ENCODE results near the gene KIF1C.

The KIF1C gene

GRCh38 chr17:4978726-4979125 is 19.0 kb upstream of the KIF1C start:
- Histone ChIP-seq H3K4me3 (ENCODE audit: low read depth, low read length) (no peak overlapping the region), H3K36me3 (ENCODE audit: control insufficient read depth in 2 of 2, insufficient read depth in 1 of 2, low read length in 2 of 2) (peaks cover 44 to 84% of the 10 kb centered on the region in 2 experiments), H3K4me1 (ENCODE audit: control insufficient read depth, insufficient read depth, low read length) (no peaks in the 10 kb centered on the region), H3K9me3 (ENCODE audit: control insufficient read depth, insufficient read depth, low read depth, low read length) (no peaks in the 10 kb centered on the region), H3K27ac (ENCODE audit: extremely low read depth, low read depth, low read length) (no peak overlapping the region)
- POLR2A ChIA-PET, result interaction anchor here (0.8 to 2.7 kb wide), 2 partner anchors 9 to 11 kb away, joined by 3 to 9 read pairs; partner anchors contain the start of genes CAMTA2 and SPAG7
- CTCF ChIA-PET, result interaction anchor here (0.6 to 4.3 kb wide), 3 partner anchors 8 to 84 kb away, joined by 3 to 43 read pairs (median 4); no protein-coding TSS in a partner anchor
- TF ChIP-seq GLIS2 (tag by site-specific recombination; IDR thresholded peaks at IDR 0.05) (no peak), ZNF548 (tag by site-specific recombination; IDR thresholded peaks at IDR 0.05) (no peak), ZNF174 (tag by site-specific recombination; IDR thresholded peaks at IDR 0.05) (no peak), ZSCAN4 (tag by site-specific recombination; IDR thresholded peaks at IDR 0.05) (no peak), TCF7L2 (IDR thresholded peaks at IDR 0.05; ENCODE audit: borderline replicate concordance, low read depth, low read length) (no peak), ELK4 (IDR thresholded peaks at IDR 0.05; ENCODE audit: borderline replicate concordance, low read depth, low read length) (no peak), ZNF10 (tag by site-specific recombination; IDR thresholded peaks at IDR 0.05) (no peak)

GRCh38 chr17:4980644-4981216 is 17.0 kb upstream of the KIF1C start:
- Histone ChIP-seq H3K4me3 (ENCODE audit: low read depth, low read length) (no peak overlapping the region), H3K27ac (ENCODE audit: extremely low read depth, low read depth, low read length) (no peak overlapping the region), H3K9me3 (ENCODE audit: control insufficient read depth, insufficient read depth, low read depth, low read length) (no peaks in the 10 kb centered on the region), H3K4me1 (ENCODE audit: control insufficient read depth, insufficient read depth, low read length) (no peaks in the 10 kb centered on the region), H3K36me3 (ENCODE audit: control insufficient read depth in 2 of 2, insufficient read depth in 1 of 2, low read length in 2 of 2) (peaks cover 39 to 72% of the 10 kb centered on the region in 2 experiments)
- CTCF ChIA-PET, result interaction anchor here (0.6 to 4.3 kb wide), 22 partner anchors 8 to 397 kb away, joined by 3 to 43 read pairs (median 4); partner anchors contain the start of genes CHRNE, RNF167, SLC25A11 and SMTNL2
- TF ChIP-seq GLI4 (tag by site-specific recombination; IDR thresholded peaks at IDR 0.05) (no peak), ZNF335 (tag by site-specific recombination; conservative IDR thresholded peaks at IDR 0.05) (no peak), WT1 (tag by site-specific recombination; IDR thresholded peaks at IDR 0.05) (no peak), ZNF654 (tag by site-specific recombination; IDR thresholded peaks at IDR 0.05; ENCODE audit: low read depth) (peak; percentile 36), PATZ1 (tag by site-specific recombination; IDR thresholded peaks at IDR 0.05) (0 out of 2 replicates have a peak, but pooled peaks have one; percentile 22), CTCF (tag by site-specific recombination; IDR thresholded peaks at IDR 0.05) (peak; percentile 52)
- POLR2A ChIA-PET, result interaction anchor here (0.9 to 1.6 kb wide), 2 partner anchors 14 to 35 kb away, joined by 4 to 8 read pairs; partner anchors contain the start of gene SPAG7

GRCh38 chr17:4982305-4982704 is 15.4 kb upstream of the KIF1C start:
- ChIA-PET POLR2A (no interaction called here), CTCF (interaction anchor here (1.2 to 1.6 kb wide), 2 partner anchors 15 to 73 kb away, joined by 4 to 5 read pairs; no protein-coding TSS in a partner anchor)
- Histone ChIP-seq H3K4me1 (ENCODE audit: control insufficient read depth, insufficient read depth, low read length) (peaks cover 6% of the 10 kb centered on the region), H3K27ac (ENCODE audit: extremely low read depth, low read depth, low read length) (no peak overlapping the region), H3K36me3 (ENCODE audit: control insufficient read depth in 2 of 2, insufficient read depth in 1 of 2, low read length in 2 of 2) (peaks cover 31 to 62% of the 10 kb centered on the region in 2 experiments), H3K9me3 (ENCODE audit: control insufficient read depth, insufficient read depth, low read depth, low read length) (no peaks in the 10 kb centered on the region), H3K4me3 (ENCODE audit: low read depth, low read length) (no peak overlapping the region)
- TF ChIP-seq HOXC10 (CRISPR knock-in tag; IDR thresholded peaks at IDR 0.05) (no peak), MZF1 (tag by site-specific recombination; IDR thresholded peaks at IDR 0.05; ENCODE audit: borderline replicate concordance) (no peak), ZNF426 (tag by site-specific recombination; IDR thresholded peaks at IDR 0.05) (no peak), ZNF626 (tag by site-specific recombination; IDR thresholded peaks at IDR 0.05) (no peak), ZNF2 (tag by site-specific recombination; IDR thresholded peaks at IDR 0.05) (no peak), ZNF292 (tag by site-specific recombination; IDR thresholded peaks at IDR 0.05; ENCODE audit: borderline replicate concordance, low read depth) (no peak), ZNF544 (tag by site-specific recombination; IDR thresholded peaks at IDR 0.05) (no peak), ZNF350 (tag by site-specific recombination; IDR thresholded peaks at IDR 0.05) (no peak), ZNF837 (tag by site-specific recombination; IDR thresholded peaks at IDR 0.05) (no peak)
